Measurements from ENCODE around the gene RNASE11. TPM values are rescaled to one million over a fixed set of nuclear protein-coding genes. Genes with fewer than 3 reads are reported as not detected.

RNASE11 gene
- total RNA-seq, 2 experiments from 2014 or later = not detected

- Histone ChIP-seq H3K4me1 (ENCODE audit: insufficient read depth, low read length) (peaks cover 35% of the 10 kb centered on the region), H3K27me3 (ENCODE audit: control insufficient read depth in 1 of 2, insufficient read depth in 2 of 2, low read length in 2 of 2) (no peaks in the 10 kb centered on the region), H3K9me3 (ENCODE audit: control insufficient read depth in 1 of 2, insufficient read depth in 1 of 2, low read length in 2 of 2) (no peaks in the 10 kb centered on the region), H3K36me3 (ENCODE audit: insufficient read depth, low read length) (no peaks in the 10 kb centered on the region), H3K27ac (ENCODE audit: low read depth in 1 of 2, low read length in 2 of 2) (no peak overlapping the region), H3K4me3 (ENCODE audit: low read length) (peak overlapping the region; percentile 64)
- Mint-ChIP-seq H3K27ac (no peak overlapping the region), H3K4me1 (ENCODE audit: low read depth) (no peaks in the 10 kb centered on the region), H3K9me3 (no peaks in the 10 kb centered on the region), H3K36me3 (ENCODE audit: low read depth) (no peaks in the 10 kb centered on the region), H3K27me3 (peaks cover 15% of the 10 kb centered on the region), H3K4me3 (no peak overlapping the region)
- POLR2A ChIA-PET = interaction anchor here (1.1 to 3.5 kb wide), 13 partner anchors 8 to 286 kb away, joined by 4 to 61 read pairs (median 10); partner anchors contain the start of genes APEX1, CCNB1IP1, OSGEP and PARP2
- CTCF ChIA-PET = interaction anchor here (0.8 to 2.9 kb wide), 14 partner anchors 8 to 287 kb away, joined by 3 to 15 read pairs (median 4); partner anchors contain the start of gene RNASE4
- intact Hi-C loops (cut with DNase I, micrococcal nuclease) = loop anchor here (2.0 to 5.0 kb wide), 3 partner anchors 17 to 272 kb away; partner anchors contain the start of gene PARP2 (in 1 of the 2)
- no peak for TF ChIP-seq CTCF (IDR thresholded peaks at IDR 0.05)
- peak; percentile 20 for ATAC-seq (ENCODE audit: poor library complexity)
- peak in 2 of 14 experiments; percentile 26 to 33 for DNase-seq
Observed at GRCh38 chr14:20614038-20614840, 26.4 kb upstream of the RNASE11 start.

- no peaks in the 10 kb centered on the region for H3K4me1 Mint-ChIP-seq (ENCODE audit: low read depth)
- ATAC-seq (ENCODE audit: poor library complexity) (peak; percentile 83), DNase-seq (peak; percentile 65 to 95 (median 78))
- H3K9me3 ChIP-seq (ENCODE audit: control insufficient read depth in 1 of 2, insufficient read depth in 1 of 2, low read length in 2 of 2) = no peaks in the 10 kb centered on the region
- H3K9me3 Mint-ChIP-seq = no peaks in the 10 kb centered on the region
- H3K27ac ChIP-seq (ENCODE audit: low read depth in 1 of 2, low read length in 2 of 2) = peak overlapping the region in 1 of 2 donors; percentile 43
- H3K4me3 ChIP-seq (ENCODE audit: low read length) = peak overlapping the region; percentile 64
- H3K27me3 ChIP-seq (ENCODE audit: control insufficient read depth in 1 of 2, insufficient read depth in 2 of 2, low read length in 2 of 2) = no peaks in the 10 kb centered on the region
- CTCF ChIA-PET = interaction anchor here (0.7 to 2.9 kb wide), 17 partner anchors 9 to 286 kb away, joined by 3 to 15 read pairs (median 4); partner anchors contain the start of genes APEX1 and RNASE4
- no peak overlapping the region for H3K27ac Mint-ChIP-seq
- intact Hi-C loops (cut with DNase I, micrococcal nuclease) = loop anchor here (1.0 to 5.0 kb wide), 8 partner anchors 17 to 271 kb away; partner anchors contain the start of genes PARP2 (in 1 of the 2), RNASE4 (in 1 of the 2) and TEP1 (in 1 of the 2)
- H3K4me3 Mint-ChIP-seq = no peak overlapping the region
- H3K27me3 Mint-ChIP-seq = peaks cover 7% of the 10 kb centered on the region
- peaks cover 37% of the 10 kb centered on the region for H3K4me1 ChIP-seq (ENCODE audit: insufficient read depth, low read length)
- H3K36me3 Mint-ChIP-seq (ENCODE audit: low read depth) = no peaks in the 10 kb centered on the region
- peak; percentile 55 for TF ChIP-seq CTCF (IDR thresholded peaks at IDR 0.05)
- POLR2A ChIA-PET = interaction anchor here (1.0 to 3.5 kb wide), 15 partner anchors 9 to 285 kb away, joined by 3 to 61 read pairs (median 8); partner anchors contain the start of genes APEX1, CCNB1IP1, OSGEP and PARP2
- no peaks in the 10 kb centered on the region for H3K36me3 ChIP-seq (ENCODE audit: insufficient read depth, low read length)
Observed at GRCh38 chr14:20613094-20614037, 25.6 kb upstream of the RNASE11 start.

Data from CD4-positive, alpha-beta T cell (primary cell).